GM18907 (cell line): ENCODE results near the gene IRF8.
A peak's percentile ranks its signal among the peaks of the same experiment; 100 is the strongest.
"Not testable (repeated sequence)": the region's sequence is repeated elsewhere in the genome, so short reads cannot be mapped to it uniquely, and the experiment has no call there.

ENCODE experiments used
- ATAC-seq: cut with Tn5 transposase; IDR thresholded peaks from one replicate; pipeline ENCODE4 v1.9.1; 2021; ENCODE audit warnings: mild to moderate bottlenecking, moderate library complexity; ENCODE audit not compliant: unreplicated experiment

IRF8 gene, protein sequence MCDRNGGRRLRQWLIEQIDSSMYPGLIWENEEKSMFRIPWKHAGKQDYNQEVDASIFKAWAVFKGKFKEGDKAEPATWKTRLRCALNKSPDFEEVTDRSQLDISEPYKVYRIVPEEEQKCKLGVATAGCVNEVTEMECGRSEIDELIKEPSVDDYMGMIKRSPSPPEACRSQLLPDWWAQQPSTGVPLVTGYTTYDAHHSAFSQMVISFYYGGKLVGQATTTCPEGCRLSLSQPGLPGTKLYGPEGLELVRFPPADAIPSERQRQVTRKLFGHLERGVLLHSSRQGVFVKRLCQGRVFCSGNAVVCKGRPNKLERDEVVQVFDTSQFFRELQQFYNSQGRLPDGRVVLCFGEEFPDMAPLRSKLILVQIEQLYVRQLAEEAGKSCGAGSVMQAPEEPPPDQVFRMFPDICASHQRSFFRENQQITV

GRCh38 chr16:85898521-85899442, at the start of gene IRF8:
TSS of gene IRF8 (plus strand) at chr16:85899162. CDS start at chr16:85903016, 3,854 bp downstream.
- peak; percentile 33 for ATAC-seq

DNA sequence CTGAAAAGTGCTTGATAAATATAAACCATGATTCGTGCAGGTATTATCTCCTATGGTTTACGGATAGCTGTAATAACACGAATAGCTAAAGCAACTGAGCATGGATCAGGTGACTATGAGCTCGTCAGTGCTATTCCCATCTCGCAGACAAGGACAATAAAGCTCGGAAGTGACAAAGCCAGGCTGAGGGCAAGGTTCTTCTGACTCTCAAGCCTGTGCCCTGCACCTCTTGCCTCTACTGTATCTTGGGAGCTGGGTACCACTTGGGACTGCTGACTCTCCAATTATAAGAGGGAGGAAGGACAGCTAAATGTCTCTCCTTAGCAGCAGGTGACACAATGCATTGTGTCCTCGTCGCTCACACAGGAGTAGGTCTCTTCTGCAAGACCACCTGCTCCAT, 49.6 kb upstream of the IRF8 start:
- ATAC-seq, result no peak

DNA sequence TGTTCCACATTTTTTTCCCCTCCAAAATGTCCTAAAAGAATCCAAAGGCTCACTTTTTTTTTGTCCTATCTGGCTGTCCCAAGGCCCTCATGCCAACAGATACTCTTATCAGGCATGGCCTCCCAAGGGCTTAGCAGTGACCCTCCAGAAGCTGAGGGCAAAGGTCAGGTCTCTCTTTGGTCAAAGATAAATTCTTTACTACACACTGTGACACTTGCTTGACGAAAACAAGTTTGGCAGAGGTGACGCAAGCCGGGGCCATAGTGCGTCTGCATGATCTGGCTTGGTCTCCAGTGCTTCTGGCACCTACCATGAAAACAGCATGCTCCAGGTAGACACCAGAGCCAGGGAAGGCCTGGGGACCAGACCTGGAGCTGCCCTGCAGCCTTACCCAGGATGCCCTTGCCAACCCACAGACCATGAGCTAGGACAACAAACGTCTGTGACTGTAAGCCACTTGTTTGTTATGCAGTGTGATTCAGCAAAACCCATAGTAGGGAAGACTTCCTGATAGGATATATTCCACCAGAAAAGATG, 48.5 kb upstream of the IRF8 start:
- ATAC-seq, result no peak

GRCh38 chr16:85851034-85851785, 47.8 kb upstream of the IRF8 start:
- no peak for ATAC-seq

DNA sequence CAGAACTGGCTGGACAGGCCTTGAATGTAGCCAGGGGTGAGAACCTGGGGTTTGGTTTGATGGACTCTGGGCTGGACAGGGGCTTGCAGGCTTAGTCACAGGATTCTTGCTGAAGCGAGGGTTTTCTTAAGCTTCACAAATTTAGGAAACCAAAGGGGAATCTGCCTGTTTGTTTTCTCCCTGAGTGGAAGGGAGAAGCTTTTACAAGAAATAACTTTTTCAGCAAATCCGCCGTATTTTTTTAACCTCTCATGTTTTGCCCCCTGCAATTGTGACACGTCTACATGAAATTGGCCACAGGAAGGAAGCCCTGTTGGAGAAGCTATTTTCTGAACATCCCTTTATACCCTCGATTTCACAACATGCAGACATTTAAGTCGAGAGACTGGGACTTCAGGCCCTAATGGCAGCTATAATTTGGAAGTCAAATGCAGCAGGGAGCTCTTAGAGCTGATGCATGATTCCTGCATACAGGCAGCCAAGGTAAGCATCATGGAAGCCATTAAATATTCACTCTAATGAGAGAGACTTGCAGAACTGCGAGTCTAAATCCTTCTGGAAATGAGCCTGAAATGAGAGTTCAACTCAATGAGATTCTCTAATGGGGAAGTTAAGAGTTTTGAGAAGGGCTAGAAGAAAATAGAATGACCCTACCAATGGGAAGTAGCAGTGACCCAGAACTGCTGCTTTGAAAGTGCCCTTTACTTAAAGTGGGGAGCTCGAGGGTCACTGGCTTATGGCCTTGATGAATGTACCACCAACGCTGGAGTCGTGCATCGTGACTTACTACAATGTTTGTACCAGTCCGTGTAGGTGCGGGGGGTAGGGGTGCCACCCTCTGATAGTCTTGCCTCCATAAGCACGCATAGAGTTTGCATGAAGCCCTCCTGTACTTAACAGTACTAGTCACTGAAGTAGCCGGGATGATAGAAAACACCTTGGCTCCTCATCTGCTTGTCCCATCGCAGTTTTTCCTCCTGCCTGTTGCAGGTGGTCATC, 45.1 kb upstream of the IRF8 start:
- no peak for ATAC-seq

GRCh38 chr16:85854935-85855334, 44.0 kb upstream of the IRF8 start:
- ATAC-seq, result no peak

DNA sequence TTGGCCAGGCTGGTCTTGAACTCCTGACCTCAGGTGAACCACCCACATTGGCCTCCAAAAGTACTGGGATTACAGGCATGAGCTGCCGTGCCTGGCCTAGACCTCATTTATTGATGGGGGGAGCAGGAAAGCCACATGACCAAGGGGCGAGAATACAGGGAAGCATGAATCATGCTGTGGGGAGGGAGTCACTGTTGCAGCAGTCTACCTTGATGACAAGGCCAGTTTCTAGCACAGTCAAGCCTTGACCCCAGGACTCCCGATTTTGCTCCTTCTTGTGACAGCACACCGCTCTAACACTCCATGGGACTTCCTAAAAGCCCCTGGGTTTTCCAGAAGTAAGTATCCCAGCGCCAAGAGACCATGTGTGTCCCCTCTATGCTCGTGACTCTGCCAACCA, 42.9 kb upstream of the IRF8 start:
- no peak for ATAC-seq

DNA sequence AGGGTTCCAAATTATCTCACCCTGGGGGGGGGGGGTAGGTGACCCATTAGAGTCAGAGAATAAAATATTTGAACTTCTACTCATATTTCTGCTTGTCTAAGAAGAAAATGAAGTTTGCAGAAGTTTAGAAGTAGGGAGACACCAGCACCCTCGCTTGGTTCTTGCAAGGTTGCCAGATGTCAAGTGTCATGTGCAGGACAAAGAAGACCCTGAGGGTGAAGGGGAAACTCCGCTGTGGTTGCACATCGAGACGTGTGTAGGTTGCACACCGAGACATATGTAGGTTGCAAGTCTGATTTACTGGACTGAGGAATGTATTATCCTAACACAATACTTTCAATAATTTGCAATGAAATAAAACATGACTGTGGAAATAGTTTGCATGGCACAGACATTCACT, 42.4 kb upstream of the IRF8 start:
- no peak for ATAC-seq

- ATAC-seq, result no peak
These were observed 41.6 kb upstream of the IRF8 start for GRCh38 chr16:85857406-85857805.

GRCh38 chr16:85858571-85858970, 40.4 kb upstream of the IRF8 start:
- ATAC-seq, result not testable (repeated sequence)

GRCh38 chr16:85858984-85859817, 39.8 kb upstream of the IRF8 start:
- ATAC-seq, result no peak

DNA sequence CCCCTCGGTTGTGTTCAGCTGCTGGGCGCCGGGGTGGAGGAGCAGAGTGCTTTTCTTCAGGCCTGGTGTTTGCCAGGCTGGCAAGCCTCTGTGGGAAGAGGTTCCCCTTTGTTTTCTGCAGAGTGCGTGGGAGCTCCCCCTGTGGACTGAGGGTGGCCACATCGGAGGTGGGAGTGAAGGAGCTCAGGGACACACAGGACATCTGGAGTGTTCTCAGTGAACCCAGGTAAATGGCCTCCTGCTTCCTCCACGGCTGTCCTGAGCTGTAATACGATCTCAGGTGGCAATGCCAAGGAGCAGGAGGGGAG, 39.2 kb upstream of the IRF8 start:
- no peak for ATAC-seq

DNA sequence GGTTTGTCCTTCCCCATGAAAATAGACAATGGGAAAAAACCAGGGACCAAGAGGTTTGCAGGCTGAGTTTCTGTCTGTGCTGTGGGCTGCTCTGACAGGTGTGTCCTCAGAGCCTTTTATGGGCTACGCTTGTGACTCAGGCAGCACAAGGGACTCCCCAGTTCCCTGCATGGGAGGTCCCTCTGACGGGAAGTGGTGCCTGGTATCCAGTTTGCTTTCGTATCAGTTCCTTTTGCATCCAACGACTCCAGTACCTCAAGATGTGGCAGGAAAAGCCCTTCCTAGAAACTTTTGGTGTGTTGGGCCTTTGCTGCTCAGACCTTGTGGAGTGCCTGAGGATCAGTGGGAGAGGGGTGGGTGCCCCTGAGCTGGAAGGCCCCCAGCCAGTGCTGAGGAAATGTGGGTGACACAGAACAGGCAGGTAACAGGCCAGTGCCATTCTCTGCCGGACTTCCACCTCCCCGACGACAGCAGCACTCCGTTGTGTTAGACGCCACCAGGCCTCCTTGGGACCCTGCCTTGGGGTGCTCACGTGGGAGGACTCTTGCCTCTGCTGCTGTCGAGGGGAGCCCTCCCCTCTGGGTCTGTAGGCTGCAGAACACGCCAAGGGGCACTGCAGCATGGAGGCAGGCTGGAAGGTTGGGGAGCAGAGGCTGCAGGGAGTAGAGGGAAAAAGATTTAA, 38.4 kb upstream of the IRF8 start:
- no peak for ATAC-seq

DNA sequence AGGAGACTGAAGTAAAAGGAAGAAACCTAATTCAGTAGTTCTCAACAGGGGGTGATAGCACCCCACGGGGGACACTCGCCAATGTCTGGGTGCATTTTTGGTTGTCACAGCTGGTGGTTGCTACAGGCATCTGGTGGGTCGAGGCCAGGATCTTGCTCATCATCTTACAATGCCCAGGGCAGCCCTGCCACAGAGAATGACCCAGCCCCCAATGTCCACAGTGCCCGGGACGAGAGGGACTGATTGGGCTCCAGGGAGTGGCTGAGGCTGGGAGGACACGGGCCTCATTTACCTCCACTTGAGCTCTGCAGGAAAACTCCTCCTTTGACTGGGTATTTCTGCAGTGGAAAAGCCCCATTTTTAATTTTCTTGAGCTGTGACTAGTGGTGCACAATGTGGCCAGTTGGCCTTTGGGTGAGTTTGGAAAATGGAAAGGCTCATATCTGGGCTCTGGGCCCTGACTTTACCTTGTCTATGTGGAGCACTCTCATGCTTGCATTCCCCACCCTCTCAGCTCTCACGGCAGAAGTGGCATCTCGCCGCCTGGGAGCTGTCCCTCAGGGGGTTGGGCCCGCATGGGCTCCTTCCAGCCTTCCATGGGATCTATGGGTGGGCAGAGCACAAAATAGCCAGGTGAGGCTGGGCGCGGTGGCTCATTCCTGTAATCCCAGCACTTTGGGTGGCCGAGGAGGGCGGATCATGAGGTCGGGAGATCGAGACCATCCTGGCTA, 37.7 kb upstream of the IRF8 start:
- no peak for ATAC-seq

- ATAC-seq, result no peak
These were observed 36.2 kb upstream of the IRF8 start for GRCh38 chr16:85862476-85863383.

DNA sequence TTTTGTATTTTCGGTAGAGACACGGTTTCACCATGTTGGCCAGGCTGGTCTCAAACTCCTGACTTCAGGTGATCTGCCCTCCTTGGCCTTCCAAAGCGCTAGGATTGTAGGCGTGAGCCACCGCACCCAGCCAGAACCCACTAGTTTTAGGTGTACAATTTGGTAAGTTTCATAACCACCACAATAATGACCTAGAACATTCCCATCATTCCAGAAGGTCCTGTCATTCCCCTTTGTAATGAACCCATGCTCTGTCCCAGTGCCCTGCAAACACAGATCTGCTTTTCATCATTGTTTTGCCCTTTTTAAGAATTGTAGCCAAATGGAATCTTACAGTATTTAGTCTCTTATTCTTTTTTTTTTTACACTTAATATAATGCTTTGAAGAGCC, 35.6 kb upstream of the IRF8 start:
- ATAC-seq, result no peak

DNA sequence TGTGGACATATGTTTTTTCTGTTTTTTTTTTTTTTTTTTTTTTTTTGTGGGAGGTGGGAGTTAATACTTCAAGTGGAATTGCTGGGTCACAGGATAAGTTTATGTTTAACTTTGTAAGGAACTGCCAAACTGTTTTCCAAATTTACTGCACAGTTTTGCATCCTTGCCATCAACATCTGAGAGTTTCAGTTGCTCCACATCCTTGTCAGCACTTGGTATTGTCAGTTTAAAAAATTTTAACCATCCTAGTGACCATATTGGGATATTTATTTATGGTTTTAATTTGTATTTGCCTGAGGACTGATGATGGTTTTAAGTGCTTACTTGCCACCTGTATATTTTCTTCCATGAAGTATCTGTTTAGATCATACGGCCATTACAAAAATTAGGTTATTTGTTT, 34.0 kb upstream of the IRF8 start:
- no peak for ATAC-seq
